CD4-positive, alpha-beta T cell (primary cell): ENCODE measurements around the gene SFXN5. TPM values are rescaled to one million over a fixed set of nuclear protein-coding genes. Genes with fewer than 3 reads are reported as not detected.
A peak's percentile ranks its signal among the peaks of the same experiment; 100 is the strongest.

Experiments used
- ATAC-seq: fragments of 200-7000 bp; cut with Tn5 transposase; one replicate; pipeline ENCODE4 v1.10.0; 2022; ENCODE audit warnings: mild to moderate bottlenecking; ENCODE audit not compliant: poor library complexity
- CTCF ChIA-PET: fragments of 350-600 bp; sonication (Branson Sonifier 250); formaldehyde crosslinking; loops from one replicate; lab custom pipeline; 2021; ENCODE audit warnings: antibody characterized with exemption, inconsistent platforms; lab: Charles Lee
- POLR2A ChIA-PET: fragments of 350-600 bp; sonication (Branson Sonifier 250); formaldehyde crosslinking; loops from one replicate; lab custom pipeline; 2021; ENCODE audit warnings: antibody characterized with exemption, inconsistent platforms; lab: Charles Lee
- DNase-seq, 14 experiments: peaks; one replicate each; pipeline ENCODE4 v3.0.0-alpha.2; 2013 to 2020; ENCODE audit warnings: mixed read lengths in 2 of 14
- H3K27ac ChIP-seq, 2 donors: one replicate each; pipeline versions ENCODE4 v1.5.1 to v1.7.0; 2013; ENCODE audit warnings: low read length in 2 of 2, low read depth in 1 of 2, mild to moderate bottlenecking in 1 of 2
- H3K27me3 ChIP-seq, 2 experiments: 1 replicate in 1 of 2; 2 replicates in 1 of 2; pipeline versions ENCODE4 v1.6.1 to v1.7.0; 2013; ENCODE audit warnings: low read length in 2 of 2, control low read depth in 1 of 2, mild to moderate bottlenecking in 1 of 2, moderate library complexity in 1 of 2; ENCODE audit not compliant: insufficient read depth in 2 of 2, control insufficient read depth in 1 of 2
- H3K36me3 ChIP-seq: one replicate; pipeline ENCODE4 v1.6.1; 2013; ENCODE audit warnings: low read length, control low read depth; ENCODE audit not compliant: insufficient read depth
- H3K4me1 ChIP-seq: one replicate; pipeline ENCODE4 v1.6.1; 2013; ENCODE audit warnings: low read length, control low read depth; ENCODE audit not compliant: insufficient read depth
- H3K4me3 ChIP-seq: one replicate; pipeline ENCODE4 v1.5.1; 2013; ENCODE audit warnings: mild to moderate bottlenecking, low read length, moderate library complexity
- H3K9me3 ChIP-seq, 2 experiments: 1 replicate in 1 of 2; 2 replicates in 1 of 2; pipeline versions ENCODE4 v1.6.1 to v1.7.0; 2013; ENCODE audit warnings: low read length in 2 of 2, mild to moderate bottlenecking in 2 of 2, control low read depth in 1 of 2, moderate library complexity in 1 of 2; ENCODE audit not compliant: control insufficient read depth in 1 of 2, insufficient read depth in 1 of 2
- H3K27ac Mint-ChIP-seq: one replicate; pipeline ENCODE4 v1.8.0; 2020; ENCODE audit warnings: mixed read lengths
- H3K27me3 Mint-ChIP-seq: one replicate; pipeline ENCODE4 v1.8.0; 2021; ENCODE audit warnings: mixed read lengths
- H3K36me3 Mint-ChIP-seq: one replicate; pipeline ENCODE4 v1.8.0; 2021; ENCODE audit warnings: low read depth, mixed read lengths
- H3K4me1 Mint-ChIP-seq: one replicate; pipeline ENCODE4 v1.8.0; 2021; ENCODE audit warnings: low read depth, mixed read lengths
- H3K4me3 Mint-ChIP-seq: one replicate; pipeline ENCODE4 v1.8.0; 2020; ENCODE audit warnings: mild to moderate bottlenecking, mixed read lengths
- H3K9me3 Mint-ChIP-seq: one replicate; pipeline ENCODE4 v1.8.0; 2020; ENCODE audit warnings: mixed read lengths
- CTCF ChIP-seq: fragments of 200-600 bp; IDR thresholded peaks from one replicate; pipeline ENCODE4 v1.8.0; 2022; ENCODE audit warnings: antibody characterized with exemption, mild to moderate bottlenecking
- intact Hi-C, 2 experiments: fragments of 100-400 bp; cut with DNase I in 1 of 2; cut with micrococcal nuclease in 1 of 2; formaldehyde crosslinking; loops; one replicate each; pipeline versions ENCODE4 v1.15.1 to v1.9.0; 2023 to 2025; cut with DNase I, micrococcal nuclease
- total RNA-seq, 174 experiments: library from RNA in 2 of 174; stranded (reverse) in 2 of 174; gene quantifications; one replicate each; pipeline ENCODE4 v1.2.3 and lab custom pipeline; 2021 to 2026

SFXN5 gene
- total RNA-seq, 2 experiments from 2014 or later, result 5.1 to 5.4 TPM

GRCh38 chr2:72956050-72956395 lies 115.5 kb downstream of the SFXN5 start:
- Mint-ChIP-seq H3K4me1 (peaks cover 19% of the 10 kb centered on the region), H3K9me3 (no peaks in the 10 kb centered on the region), H3K4me3 (no peak overlapping the region), H3K36me3 (no peaks in the 10 kb centered on the region), H3K27ac (no peak overlapping the region), H3K27me3 (no peaks in the 10 kb centered on the region)
- Histone ChIP-seq H3K27ac (no peak overlapping the region), H3K4me1 (peaks cover 31% of the 10 kb centered on the region), H3K4me3 (no peak overlapping the region), H3K36me3 (no peaks in the 10 kb centered on the region), H3K9me3 (no peaks in the 10 kb centered on the region), H3K27me3 (no peaks in the 10 kb centered on the region)
- ChIA-PET CTCF (no interaction called here), POLR2A (no interaction called here)
- no peak for TF ChIP-seq CTCF
- no peak for DNase-seq
- intact Hi-C loops, result no loop called here
- no peak for ATAC-seq

GRCh38 chr2:72955228-72956049 lies 116.1 kb downstream of the SFXN5 start:
- intact Hi-C loops, result no loop called here
- ChIA-PET POLR2A (no interaction called here), CTCF (no interaction called here)
- Mint-ChIP-seq H3K36me3 (no peaks in the 10 kb centered on the region), H3K27me3 (no peaks in the 10 kb centered on the region), H3K4me3 (no peak overlapping the region), H3K9me3 (no peaks in the 10 kb centered on the region), H3K4me1 (peaks cover 19% of the 10 kb centered on the region), H3K27ac (no peak overlapping the region)
- H3K36me3 ChIP-seq, result no peaks in the 10 kb centered on the region
- DNase-seq (no peak), ATAC-seq (no peak)
- peaks cover 31% of the 10 kb centered on the region for H3K4me1 ChIP-seq
- no peak overlapping the region for H3K4me3 ChIP-seq
- H3K9me3 ChIP-seq, result no peaks in the 10 kb centered on the region
- no peaks in the 10 kb centered on the region for H3K27me3 ChIP-seq
- no peak for TF ChIP-seq CTCF
- no peak overlapping the region for H3K27ac ChIP-seq

GRCh38 chr2:72954376-72955227 lies 116.9 kb downstream of the SFXN5 start:
- POLR2A ChIA-PET, result no interaction called here
- CTCF ChIA-PET, result interaction anchor here (0.5 kb wide), 1 partner anchor 452 kb away, joined by 3 read pairs; no protein-coding TSS in a partner anchor
- H3K27ac Mint-ChIP-seq, result peak overlapping the region; percentile 73
- H3K4me1 Mint-ChIP-seq, result peaks cover 19% of the 10 kb centered on the region
- Histone ChIP-seq H3K4me3 (peak overlapping the region; percentile 51), H3K4me1 (peaks cover 31% of the 10 kb centered on the region), H3K27me3 (no peaks in the 10 kb centered on the region), H3K9me3 (no peaks in the 10 kb centered on the region), H3K27ac (no peak overlapping the region), H3K36me3 (no peaks in the 10 kb centered on the region)
- no peaks in the 10 kb centered on the region for H3K27me3 Mint-ChIP-seq
- TF ChIP-seq CTCF, result no peak
- H3K36me3 Mint-ChIP-seq, result no peaks in the 10 kb centered on the region
- ATAC-seq (no peak), DNase-seq (no peak)
- intact Hi-C loops, result no loop called here
- H3K9me3 Mint-ChIP-seq, result no peaks in the 10 kb centered on the region
- H3K4me3 Mint-ChIP-seq, result peak overlapping the region; percentile 73
